Uterus (tissue), 4 donors: ENCODE results near the gene CAPZA2. TPM values are rescaled to one million over a fixed set of nuclear protein-coding genes. Genes with fewer than 3 reads are reported as not detected.

Experiments
- DNase-seq, 2 donors: peaks; one replicate each; pipeline ENCODE4 v3.0.0-alpha.2; 2019 to 2020
- H3K27ac ChIP-seq, 2 donors: fragments of 200-600 bp; sonication (generic); 1 replicate in 1 of 2; 2 replicates in 1 of 2; pipeline ENCODE4 v1.5.1; 2016 to 2018
- H3K27me3 ChIP-seq, 2 donors: fragments of 200-600 bp; sonication (generic); one replicate each; pipeline ENCODE4 v1.5.1; 2018 to 2019; ENCODE audit warnings: control low read depth in 1 of 2
- H3K36me3 ChIP-seq, 2 donors: fragments of 200-600 bp; sonication (generic); one replicate each; pipeline ENCODE4 v1.5.1; 2019; ENCODE audit warnings: control low read depth in 1 of 2
- H3K4me1 ChIP-seq, 2 donors: fragments of 200-600 bp; sonication (generic); one replicate each; pipeline ENCODE4 v1.5.1; 2018 to 2019; ENCODE audit warnings: control low read depth in 1 of 2
- H3K4me3 ChIP-seq, 2 donors: fragments of 200-600 bp; sonication (generic); 1 replicate in 1 of 2; 2 replicates in 1 of 2; pipeline ENCODE4 v1.5.1; 2018 to 2019; ENCODE audit warnings: mild to moderate bottlenecking in 1 of 2
- H3K9me3 ChIP-seq, 2 donors: fragments of 200-600 bp; sonication (generic); one replicate each; pipeline ENCODE4 v1.5.1; 2019; ENCODE audit warnings: control low read depth in 1 of 2
- POLR2A ChIP-seq, 2 donors: fragments of 450-650 bp; IDR thresholded peaks; one replicate each; pipeline ENCODE4 v1.6.1; 2016; ENCODE audit warnings: antibody characterized with exemption in 2 of 2, mild to moderate bottlenecking in 1 of 2, moderate library complexity in 1 of 2
- intact Hi-C: fragments of 100-400 bp; cut with DNase I; formaldehyde crosslinking; loops from one replicate; pipeline ENCODE4 v1.15.1; 2023; ENCODE audit warnings: low total_unique reads
- total RNA-seq, 4 donors: library from RNA; depleted of rRNA in 3 of 4; stranded (reverse); fragments of >200 nt in 3 of 4; gene quantifications; one replicate each; pipeline versions ENCODE4 v1.1.0 to v1.2.4, GENCODE V29; 2014 to 2023
- TF ChIP-seq, protein P1 (sequence below), 4 experiments: fragments of 200-600 bp in 2 of 4; fragments of 450-650 bp in 2 of 4; sonication (generic) in 2 of 4; IDR thresholded peaks; one replicate each; pipeline ENCODE4 v1.5.1; 2016 to 2019; ENCODE audit warnings: antibody characterized with exemption in 4 of 4, mild to moderate bottlenecking in 2 of 4, moderate library complexity in 1 of 4
- donor health status: DM: yes; HTN: yes; CAD: no.

CAPZA2 gene
- total RNA-seq, 4 donors from 2014 or later: 142 to 467 (median 219) TPM

DNA sequence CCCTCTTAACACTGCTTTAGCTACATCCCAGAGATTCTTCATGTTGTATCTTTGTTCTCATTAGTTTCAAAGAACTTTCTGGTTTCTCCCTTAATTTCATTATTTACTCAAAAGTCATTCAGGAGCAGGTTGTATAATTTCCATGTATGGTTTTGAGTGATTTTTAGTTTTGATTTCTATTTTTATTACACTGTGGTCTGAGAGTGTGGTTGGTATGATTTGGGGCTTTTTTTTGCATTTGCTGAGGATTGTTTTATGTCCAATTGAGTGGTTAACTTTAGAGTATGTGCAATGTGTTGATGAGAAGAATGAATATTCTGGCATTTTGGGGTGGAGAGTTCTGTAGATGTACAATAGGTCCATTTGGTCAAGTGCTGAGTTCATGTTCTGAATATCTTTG lies 37.9 kb upstream of the CAPZA2 start:
- Histone ChIP-seq H3K27ac (no peak overlapping the region), H3K36me3 (no peaks in the 10 kb centered on the region), H3K27me3 (no peaks in the 10 kb centered on the region), H3K4me1 (no peaks in the 10 kb centered on the region), H3K9me3 (peaks cover 0 to 3% of the 10 kb centered on the region in 2 donors), H3K4me3 (no peak overlapping the region)
- intact Hi-C loops: no loop called here
- TF ChIP-seq, protein P1, sequence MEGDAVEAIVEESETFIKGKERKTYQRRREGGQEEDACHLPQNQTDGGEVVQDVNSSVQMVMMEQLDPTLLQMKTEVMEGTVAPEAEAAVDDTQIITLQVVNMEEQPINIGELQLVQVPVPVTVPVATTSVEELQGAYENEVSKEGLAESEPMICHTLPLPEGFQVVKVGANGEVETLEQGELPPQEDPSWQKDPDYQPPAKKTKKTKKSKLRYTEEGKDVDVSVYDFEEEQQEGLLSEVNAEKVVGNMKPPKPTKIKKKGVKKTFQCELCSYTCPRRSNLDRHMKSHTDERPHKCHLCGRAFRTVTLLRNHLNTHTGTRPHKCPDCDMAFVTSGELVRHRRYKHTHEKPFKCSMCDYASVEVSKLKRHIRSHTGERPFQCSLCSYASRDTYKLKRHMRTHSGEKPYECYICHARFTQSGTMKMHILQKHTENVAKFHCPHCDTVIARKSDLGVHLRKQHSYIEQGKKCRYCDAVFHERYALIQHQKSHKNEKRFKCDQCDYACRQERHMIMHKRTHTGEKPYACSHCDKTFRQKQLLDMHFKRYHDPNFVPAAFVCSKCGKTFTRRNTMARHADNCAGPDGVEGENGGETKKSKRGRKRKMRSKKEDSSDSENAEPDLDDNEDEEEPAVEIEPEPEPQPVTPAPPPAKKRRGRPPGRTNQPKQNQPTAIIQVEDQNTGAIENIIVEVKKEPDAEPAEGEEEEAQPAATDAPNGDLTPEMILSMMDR (IDR thresholded peaks at IDR 0.05): no peak
- TF ChIP-seq POLR2A (IDR thresholded peaks at IDR 0.05): no peak
- no peak for DNase-seq

DNA sequence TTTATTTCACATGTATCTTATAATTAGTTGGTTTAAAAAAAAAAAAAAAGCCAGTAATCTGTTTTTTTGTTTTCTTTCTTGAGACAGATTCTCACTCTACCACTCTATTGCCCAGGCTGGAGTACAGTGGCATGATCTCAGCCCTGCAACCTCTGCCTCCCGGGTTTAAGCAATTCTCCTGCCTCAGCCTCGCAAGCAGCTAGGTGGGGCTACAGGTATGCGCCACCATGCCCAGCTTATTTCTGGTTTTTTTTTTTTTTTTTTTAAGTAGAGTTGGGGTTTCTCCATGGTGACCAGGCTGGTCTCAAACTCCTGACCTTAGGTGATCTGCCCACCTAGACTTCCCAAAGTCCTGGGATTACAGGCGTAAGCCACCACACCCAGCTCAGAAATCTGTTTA lies 34.1 kb upstream of the CAPZA2 start:
- no peaks in the 10 kb centered on the region for H3K36me3 ChIP-seq
- intact Hi-C loops: no loop called here
- no peak for DNase-seq
- H3K27me3 ChIP-seq: no peaks in the 10 kb centered on the region
- H3K27ac ChIP-seq: no peak overlapping the region
- H3K9me3 ChIP-seq: peaks cover 0 to 3% of the 10 kb centered on the region in 2 donors
- H3K4me3 ChIP-seq: no peak overlapping the region
- TF ChIP-seq, protein P1 (IDR thresholded peaks at IDR 0.05): no peak
- no peak for TF ChIP-seq POLR2A (IDR thresholded peaks at IDR 0.05)
- H3K4me1 ChIP-seq: no peaks in the 10 kb centered on the region

DNA sequence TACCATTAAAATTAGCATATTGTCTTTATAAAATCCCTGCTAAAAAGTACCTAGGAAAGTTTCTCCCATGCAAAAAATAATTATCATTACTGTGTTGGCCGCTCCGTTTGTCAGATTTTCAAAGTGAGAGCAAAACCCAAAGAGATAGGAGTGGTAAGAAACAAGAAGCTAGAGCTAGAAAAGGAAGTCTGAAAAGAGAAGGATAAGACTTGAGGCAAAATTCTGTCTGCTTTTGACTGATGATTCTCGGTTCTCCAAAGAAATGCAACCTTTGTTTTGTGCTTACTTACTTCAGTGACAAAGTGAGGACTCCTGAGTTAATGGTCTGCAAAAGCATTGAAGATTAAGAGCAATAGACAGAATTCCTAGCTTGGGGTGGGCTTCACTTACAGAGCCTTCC lies 33.3 kb upstream of the CAPZA2 start:
- TF ChIP-seq, protein P1 (IDR thresholded peaks at IDR 0.05): no peak
- TF ChIP-seq POLR2A (IDR thresholded peaks at IDR 0.05): no peak
- H3K27ac ChIP-seq: no peak overlapping the region
- no peaks in the 10 kb centered on the region for H3K4me1 ChIP-seq
- no peak overlapping the region for H3K4me3 ChIP-seq
- H3K36me3 ChIP-seq: no peaks in the 10 kb centered on the region
- intact Hi-C loops: no loop called here
- peaks cover 0 to 3% of the 10 kb centered on the region in 2 donors for H3K9me3 ChIP-seq
- no peak for DNase-seq
- H3K27me3 ChIP-seq: no peaks in the 10 kb centered on the region

DNA sequence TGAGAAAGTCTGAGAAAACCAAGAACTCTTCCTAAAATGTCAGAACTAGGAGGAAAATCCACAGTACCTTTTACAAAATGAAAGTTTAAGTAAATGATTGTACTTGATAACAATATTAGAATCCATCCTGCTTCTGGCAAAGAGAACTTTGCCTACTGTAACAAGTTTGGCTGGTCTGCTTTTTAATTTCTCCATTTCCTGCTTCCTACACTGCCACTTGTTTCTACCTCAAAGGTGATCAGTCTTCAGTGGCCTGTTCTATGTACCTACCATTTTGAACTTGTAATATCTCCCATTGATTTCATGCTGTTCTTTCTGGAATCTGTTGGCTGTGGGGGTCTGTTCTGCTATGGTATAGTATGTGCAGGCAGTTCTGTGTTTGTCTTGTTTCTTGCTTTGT lies 32.9 kb upstream of the CAPZA2 start:
- TF ChIP-seq POLR2A (IDR thresholded peaks at IDR 0.05): no peak
- TF ChIP-seq, protein P1 (IDR thresholded peaks at IDR 0.05): no peak
- no peak overlapping the region for H3K4me3 ChIP-seq
- no peak for DNase-seq

DNA sequence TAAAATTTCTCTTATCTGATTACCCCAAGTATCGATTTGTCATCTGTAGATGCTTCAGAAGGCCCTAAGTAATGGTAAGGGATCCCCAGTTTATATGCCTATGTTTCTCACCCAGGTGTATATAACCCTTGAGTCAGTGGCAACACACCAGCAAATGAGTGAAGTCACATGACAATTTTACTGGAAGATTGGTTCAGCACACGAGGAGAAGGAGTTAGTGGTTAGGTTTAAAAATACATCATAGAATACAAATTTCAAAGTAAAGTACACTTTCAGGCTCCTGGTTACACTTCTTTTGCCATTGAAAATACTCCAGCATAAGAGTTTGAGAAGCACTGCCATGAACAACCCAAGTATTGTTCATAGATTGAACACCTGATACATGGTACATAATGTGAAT lies 29.7 kb upstream of the CAPZA2 start:
- H3K36me3 ChIP-seq: no peaks in the 10 kb centered on the region
- H3K27me3 ChIP-seq: no peaks in the 10 kb centered on the region
- no peak overlapping the region for H3K4me3 ChIP-seq
- H3K4me1 ChIP-seq: no peaks in the 10 kb centered on the region
- TF ChIP-seq POLR2A (IDR thresholded peaks at IDR 0.05): no peak
- TF ChIP-seq, protein P1 (IDR thresholded peaks at IDR 0.05): no peak
- H3K9me3 ChIP-seq: no peaks in the 10 kb centered on the region
- no peak overlapping the region for H3K27ac ChIP-seq
- DNase-seq: no peak
- intact Hi-C loops: no loop called here

More for the DNA sequence above, 32.9 kb upstream of the CAPZA2 start:
- no peaks in the 10 kb centered on the region for H3K4me1 ChIP-seq
- no peaks in the 10 kb centered on the region for H3K36me3 ChIP-seq
- no peak overlapping the region for H3K27ac ChIP-seq
- intact Hi-C loops: no loop called here
- H3K27me3 ChIP-seq: no peaks in the 10 kb centered on the region
- peaks cover 0 to under 1% of the 10 kb centered on the region in 2 donors for H3K9me3 ChIP-seq
